Measurements from ENCODE around the gene ZFYVE16.
"Not testable (repeated sequence)": the region's sequence is repeated elsewhere in the genome, so short reads cannot be mapped to it uniquely, and the experiment has no call there.

The ZFYVE16 gene

DNA sequence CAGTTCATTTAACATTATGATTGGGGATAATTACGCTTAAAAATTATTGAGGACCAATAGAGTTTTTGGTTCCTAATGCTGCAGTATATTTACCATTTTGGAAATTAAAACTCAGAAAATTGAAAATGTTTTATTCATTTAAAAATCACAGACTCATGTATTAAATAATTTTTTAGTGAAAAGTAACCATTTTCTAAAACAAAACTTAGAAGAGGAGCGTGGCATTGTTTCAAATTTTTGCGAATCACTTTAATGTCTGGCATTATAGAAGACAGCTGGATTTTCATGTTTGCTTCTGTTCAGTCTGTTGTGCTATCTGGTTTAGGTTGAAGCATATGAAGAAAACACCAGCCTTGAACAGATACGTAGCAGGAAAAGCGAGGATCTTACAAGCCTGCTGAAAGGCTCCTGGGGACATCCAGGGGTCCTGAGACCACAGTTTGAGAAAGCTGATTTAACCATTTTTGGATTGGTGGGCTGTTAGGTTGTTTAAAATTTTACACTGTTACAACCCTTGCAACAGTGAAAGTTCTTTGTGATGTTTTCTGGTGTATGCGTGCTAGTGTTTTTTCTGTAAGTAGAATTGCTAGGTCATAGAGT is 1.6 kb downstream of the ZFYVE16 start:
- DNase-seq, result peak in 5 of 51 donors; percentile 1 to 45 (median 12)

DNA sequence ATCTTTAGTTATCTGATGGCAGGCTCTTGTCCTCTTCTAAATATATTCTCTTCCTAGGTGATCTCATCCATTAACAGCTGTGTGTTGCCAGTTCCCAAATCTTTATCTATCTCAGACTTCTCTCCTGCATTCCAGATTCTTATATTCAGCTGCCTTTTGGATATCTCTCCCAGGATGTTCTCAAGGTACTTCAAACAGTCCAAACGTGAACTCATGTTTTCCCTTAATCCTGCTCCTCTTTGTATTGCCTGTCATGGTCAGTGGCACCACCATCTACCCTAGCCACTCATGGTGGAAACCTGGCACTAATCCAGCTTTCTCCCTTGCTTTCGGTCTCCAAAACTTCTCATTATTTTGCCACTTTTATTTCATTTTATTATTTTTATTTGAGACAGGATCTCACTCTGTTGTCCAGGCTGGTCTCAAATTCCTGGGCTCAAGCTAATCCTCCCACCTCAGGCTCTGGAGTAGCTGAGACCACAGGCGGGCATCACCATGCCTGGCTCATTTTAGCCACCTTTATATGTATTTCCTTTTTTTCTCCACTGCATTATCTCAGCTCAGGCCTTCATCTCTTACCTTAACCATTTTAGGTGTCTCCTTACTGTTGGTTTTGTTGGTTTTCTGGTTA is 3.8 kb downstream of the ZFYVE16 start:
- DNase-seq, result no peak

DNA sequence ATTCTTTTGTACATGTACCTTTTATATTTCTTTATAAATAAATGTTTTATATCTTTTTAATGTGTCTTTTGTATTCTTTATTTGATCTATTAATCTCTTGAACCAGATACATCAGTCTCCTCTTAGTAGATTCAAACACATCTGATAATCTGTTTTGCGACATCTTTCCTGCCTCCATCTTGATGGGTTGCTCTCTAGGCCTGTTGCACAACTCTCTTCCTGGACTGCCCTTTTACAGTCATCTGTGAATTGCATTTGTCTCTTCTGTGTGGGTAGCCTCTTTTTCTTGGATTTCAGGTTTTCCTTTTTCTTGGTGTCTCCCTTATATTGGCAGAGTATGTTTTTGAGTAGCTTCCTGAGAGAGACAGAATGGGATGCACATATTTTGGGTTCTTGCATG is 6.2 kb downstream of the ZFYVE16 start:
- no peak for DNase-seq

DNA sequence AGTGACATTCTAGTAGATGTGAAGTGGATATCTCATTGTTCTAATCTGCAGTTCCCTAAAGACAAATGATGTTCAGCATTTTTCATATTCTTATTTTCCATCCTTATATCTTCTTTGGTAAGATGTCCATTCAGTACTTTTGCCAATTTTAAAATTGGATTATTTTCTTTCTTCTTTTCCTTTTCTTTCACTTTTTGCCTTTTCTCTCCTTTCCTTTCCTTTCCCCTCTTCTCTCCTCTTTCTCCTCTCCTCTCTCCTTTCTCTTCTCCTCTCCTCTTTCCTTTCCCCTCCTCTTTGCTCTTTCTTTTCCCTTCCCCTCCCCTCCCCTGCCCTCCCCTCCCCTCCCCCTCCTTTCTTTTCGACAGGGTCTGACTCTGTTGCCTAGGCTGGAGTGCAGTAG is 10.1 kb downstream of the ZFYVE16 start:
- no peak for DNase-seq

DNA sequence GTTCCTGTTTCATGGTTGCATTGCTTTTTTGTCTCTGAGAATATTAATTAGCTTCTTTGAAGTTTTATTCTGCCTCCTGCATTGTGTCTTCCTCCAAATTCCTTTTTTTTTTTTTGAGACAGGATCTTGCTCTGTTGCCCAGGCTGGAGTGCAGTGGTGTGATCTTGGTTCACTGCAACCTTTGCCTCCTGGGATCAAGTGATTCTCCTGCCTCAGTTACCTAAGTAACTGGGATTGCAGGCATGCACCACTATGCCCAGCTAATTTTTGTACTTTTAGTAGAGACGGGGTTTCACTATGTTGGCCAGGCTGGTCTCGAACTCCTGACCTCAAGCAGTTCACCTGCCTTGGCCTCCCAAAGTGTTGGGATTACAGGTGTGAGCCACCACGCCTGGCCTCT is 16.5 kb downstream of the ZFYVE16 start:
- not testable (repeated sequence) for DNase-seq

DNA sequence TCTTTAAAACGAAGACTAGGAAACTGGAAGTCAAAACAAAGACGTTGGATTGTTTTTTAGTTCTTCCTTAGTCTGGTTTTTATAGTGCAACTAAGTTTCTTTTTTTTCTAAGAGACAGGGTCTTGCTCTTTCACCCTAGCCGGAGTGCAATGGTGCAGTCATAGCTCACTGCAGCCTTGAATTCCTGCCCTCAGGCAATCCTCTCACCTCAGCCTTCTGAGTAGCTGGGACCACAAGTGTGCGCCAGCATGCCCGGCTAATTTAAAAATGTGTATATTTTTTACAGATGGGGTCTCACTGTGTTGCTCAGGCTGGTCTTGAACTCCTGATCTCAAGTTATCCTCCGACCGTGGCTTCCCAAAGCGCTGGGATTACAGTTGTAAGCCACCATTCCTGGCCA is 27.6 kb downstream of the ZFYVE16 start:
- no peak for DNase-seq

DNA sequence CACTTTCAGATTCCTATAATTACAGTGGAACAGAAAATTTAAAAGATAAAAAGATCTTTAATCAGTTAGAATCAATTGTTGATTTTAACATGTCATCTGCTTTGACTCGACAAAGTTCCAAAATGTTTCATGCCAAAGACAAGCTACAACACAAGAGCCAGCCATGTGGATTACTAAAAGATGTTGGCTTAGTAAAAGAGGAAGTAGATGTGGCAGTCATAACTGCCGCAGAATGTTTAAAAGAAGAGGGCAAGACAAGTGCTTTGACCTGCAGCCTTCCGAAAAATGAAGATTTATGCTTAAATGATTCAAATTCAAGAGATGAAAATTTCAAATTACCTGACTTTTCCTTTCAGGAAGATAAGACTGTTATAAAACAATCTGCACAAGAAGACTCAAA is 29.5 kb downstream of the ZFYVE16 start:
- no peak for DNase-seq

DNA sequence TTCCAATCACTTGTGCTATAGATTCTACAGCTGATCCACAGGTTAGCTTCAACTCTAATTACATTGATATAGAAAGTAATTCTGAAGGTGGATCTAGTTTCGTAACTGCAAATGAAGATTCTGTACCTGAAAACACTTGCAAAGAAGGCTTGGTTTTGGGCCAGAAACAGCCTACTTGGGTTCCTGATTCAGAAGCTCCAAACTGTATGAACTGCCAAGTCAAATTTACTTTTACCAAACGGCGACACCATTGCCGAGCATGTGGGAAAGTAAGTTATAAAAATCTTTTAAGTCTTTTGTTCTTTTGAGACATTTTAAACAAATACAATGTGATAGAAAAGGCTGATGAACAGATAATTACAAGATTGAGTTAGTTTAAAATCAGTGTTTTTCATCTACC is 30.9 kb downstream of the ZFYVE16 start:
- no peak for DNase-seq

DNA sequence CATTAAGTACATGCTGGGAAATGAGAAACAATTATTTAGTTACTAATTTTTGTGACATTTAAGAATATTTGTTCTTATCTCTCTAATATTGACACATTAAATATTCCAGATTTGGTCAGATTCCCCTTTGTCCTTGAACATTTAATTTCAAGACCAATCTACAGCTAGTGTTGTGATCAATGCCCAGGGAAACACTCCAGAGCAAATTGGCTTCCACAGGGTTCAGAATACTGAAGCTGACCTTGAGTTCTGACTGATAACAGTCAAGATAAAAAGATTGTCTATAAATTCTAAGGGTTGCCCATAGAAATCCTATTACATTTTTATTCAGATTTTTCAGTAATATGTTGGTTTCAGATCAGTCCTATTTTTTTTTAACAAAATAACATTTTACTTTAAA is 31.3 kb downstream of the ZFYVE16 start:
- no peak for DNase-seq

DNA sequence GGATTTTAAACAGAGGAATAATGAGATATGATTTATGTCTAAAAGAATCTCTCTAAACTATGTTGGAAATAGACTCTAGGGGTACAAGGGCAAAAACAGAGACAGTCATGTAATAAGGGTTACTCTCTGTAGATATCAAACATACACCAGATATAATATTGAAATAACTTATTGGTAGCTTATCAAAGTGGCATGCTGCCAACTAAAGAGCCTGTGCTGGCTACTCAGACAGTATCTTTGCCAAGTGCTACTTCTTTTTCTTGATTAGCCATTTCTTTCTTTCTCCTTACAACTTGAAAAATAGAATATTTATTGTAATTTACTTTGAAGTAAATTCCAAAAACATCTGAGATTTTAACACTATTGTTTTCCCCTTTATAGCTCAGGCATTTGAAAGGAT is 34.9 kb downstream of the ZFYVE16 start:
- DNase-seq, result no peak

DNA sequence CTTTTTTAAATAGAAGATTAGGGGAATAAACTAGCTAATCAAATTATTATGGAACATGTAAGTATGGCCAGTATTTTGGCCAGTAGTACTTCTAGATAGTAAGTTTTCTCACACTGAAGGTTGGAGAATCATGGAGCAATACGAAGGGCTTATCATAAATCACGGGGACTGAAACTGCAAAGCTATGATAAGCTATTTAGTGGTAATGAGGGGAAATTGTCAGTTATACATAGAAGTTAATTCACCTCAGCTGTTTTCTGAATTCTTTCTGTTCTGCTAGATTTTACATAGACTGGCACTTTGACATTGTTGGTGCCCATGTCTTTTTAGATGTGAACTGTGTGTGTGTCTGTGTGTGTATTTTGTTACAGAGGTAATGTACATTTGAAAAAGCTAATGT is 45.5 kb downstream of the ZFYVE16 start:
- no peak for DNase-seq

DNA sequence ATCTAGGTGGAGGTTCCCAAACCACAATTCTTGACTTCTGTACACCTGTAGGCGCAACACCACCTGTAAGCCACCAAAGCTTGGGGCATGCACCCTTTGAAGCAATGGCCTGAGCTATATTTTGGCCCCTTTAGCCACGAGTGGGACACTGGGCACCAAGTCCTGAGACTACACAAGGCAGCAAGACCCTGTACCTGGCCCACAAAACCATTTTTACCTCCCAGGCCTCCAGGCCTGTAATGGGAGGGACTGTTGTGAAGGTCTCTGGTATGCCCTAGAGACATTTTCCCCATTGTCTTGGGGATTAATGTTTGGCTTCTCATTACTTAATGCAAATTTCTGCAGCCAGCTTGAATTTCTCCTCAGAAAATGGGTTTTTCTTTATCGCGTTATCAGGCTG is 55.4 kb downstream of the ZFYVE16 start:
- DNase-seq, result no peak

DNA sequence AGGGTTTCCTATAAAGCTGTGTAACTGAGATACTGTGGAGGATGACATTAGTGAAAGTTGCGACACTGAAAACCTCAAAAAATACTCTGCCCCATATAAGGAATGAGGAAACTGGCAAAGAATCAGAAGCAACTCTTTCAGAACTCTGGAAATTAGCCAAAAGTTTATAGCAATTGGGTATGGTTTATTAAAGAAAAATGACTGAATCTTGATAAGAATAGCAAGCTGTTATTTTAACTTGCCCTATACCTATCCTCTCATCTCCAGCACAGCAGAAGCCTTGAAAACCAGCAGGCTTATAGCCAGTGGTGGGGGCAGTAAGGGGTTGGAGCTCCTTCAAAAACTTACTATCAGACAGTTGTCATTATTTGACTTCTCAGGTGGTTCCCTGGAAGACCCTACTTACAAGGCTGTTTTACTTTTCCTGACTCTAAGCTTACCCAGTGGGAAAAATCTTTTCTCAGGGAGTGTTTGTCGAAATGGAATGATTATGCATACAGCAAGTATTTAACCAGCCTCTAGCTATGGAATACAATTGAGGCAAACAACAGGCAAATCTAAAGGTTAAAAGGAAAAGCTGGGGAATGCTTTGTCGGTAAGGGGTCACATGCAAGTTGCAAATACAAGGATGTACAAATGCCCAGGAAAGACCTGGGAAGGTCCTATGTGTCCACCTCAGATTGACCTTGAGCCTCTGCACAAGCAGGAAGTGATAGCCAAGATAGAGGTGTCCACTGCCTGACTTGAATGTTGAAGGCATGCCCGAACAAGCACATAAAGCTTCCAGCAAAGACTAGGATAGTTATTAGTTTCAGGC is 59.0 kb downstream of the ZFYVE16 start:
- no peak for DNase-seq

DNA sequence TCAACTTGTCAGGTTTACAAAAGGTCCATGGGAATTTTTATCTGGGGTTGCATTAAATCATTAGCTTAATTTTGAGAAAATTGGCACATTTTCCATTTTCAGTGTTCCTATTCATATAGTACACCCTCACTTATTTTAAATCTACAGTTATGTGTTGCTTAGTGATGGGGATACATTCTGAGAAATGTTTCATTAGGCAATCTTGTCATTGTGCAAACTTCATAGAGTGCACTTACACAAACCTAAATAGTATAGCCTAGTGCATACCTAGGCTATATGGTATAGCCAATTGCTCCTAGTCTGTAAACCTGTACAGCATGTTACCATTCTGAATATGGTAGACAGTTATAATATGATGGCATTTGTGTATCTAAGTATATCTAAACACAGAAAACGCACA is 60.3 kb downstream of the ZFYVE16 start:
- DNase-seq, result no peak

DNA sequence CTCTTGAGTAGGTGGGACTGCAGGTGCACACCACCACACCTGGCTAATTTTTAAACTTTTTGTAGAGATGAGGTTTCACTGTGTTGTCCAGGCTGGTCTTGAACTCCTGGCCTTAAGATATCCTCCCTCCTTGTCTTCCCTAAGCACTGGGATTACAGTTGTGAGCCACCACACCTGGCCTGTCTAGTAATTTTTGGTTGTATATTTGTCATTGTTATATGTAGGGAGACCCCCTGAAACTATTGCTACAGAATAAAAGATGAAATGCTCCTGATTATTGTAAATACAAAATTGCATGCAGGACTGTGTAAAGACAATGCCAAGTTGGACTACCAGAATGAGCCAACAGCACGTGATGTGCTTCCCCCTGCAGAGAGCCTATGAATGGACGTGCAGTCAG is 62.8 kb downstream of the ZFYVE16 start:
- not testable (repeated sequence) for DNase-seq

DNA sequence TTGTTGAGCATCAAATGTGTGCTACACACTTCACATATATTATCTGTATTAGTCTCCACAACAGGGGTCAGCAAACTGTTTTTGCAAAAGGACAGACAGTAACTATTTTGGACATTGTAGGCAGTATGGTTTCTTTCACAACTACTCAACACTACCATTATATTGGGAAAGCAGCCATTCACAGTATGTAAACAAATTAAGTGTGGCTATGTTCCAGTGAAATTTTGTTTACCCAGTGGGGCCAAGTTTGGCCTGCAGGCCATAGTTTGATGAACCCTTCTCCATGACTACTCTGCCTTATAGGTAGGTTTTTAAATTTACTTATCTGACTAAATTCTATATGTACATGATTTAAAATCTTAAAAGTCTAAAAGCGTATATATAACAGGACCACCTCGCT is 67.1 kb downstream of the ZFYVE16 start:
- DNase-seq, result no peak

DNA sequence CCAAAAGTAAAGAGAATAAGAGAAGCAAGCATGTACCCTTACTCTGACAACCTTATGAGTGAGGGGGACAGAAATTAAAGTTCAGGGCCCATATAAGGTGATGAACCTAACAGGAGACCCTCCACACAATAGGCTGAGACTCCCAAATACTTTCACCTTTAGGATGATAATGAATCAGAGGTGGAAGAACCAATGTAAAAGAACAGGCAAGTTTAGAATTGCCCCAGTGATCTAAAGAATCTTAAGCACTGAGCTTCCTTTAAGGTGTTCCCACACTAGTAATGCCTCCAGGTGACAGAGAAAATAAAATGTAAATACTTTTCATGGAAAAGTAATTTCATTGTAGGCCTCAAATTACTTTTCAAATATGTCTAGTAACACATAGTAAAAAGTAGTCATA is 71.8 kb downstream of the ZFYVE16 start:
- no peak for DNase-seq

DNA sequence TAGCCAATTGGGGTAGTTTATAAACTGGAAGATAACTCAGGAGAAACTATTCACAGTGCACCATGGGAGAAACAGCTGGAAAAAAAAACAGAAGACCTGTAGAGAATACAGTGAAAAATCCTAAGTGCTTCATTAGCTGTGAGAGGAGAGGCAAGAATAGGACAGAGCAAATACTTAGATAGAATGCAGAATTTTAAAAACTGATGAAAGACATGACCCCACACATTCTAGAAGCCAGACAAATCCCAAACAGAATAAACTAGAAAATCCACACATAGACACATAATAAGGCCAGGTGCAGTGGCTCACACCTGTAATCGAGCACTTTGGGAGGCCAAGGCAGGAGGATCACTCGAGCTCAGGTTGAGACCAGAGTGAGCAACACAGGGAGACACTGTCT is 72.5 kb downstream of the ZFYVE16 start:
- DNase-seq, result no peak

DNA sequence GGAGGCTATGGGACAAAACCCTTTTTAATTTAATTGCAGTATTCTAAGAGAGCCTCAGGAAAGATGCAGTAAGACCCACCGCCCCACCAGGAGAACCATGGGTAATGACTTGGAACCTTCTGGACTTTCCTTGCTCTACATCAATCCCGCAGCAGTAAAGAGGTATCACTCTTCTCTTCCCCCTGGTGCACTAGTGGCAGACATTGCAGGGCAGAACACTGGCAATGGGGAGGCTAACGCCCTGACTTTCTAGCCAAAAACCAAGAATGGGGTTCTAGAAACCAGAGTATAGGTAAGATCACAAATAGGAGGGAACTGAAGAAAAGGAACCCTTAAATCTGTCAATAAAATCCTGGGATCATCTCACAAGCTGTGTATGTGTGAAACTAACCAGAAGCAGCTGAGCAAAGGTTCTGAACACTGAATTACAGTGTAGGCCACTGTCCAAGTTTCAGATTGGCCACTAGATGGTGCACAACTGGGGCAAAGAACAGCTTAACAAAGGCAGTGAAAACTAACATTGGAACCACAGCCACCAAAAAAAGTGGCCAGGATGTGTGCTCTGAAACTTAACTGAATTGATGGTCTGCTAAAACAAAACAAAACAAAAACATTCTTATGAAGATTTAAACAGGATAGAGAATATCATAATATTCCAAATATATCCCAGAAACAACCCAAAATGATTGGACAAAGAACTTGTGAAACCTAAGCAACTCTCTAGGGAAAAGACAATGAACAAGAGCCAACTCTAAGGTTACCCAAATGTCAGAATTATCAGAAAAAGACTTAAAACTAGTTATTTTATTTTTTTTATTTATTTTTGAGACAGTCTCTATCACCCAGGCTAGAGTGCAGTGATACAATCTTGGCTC is 73.4 kb downstream of the ZFYVE16 start:
- DNase-seq, result peak in 5 of 51 donors; percentile 1 to 12 (median 2)

DNA sequence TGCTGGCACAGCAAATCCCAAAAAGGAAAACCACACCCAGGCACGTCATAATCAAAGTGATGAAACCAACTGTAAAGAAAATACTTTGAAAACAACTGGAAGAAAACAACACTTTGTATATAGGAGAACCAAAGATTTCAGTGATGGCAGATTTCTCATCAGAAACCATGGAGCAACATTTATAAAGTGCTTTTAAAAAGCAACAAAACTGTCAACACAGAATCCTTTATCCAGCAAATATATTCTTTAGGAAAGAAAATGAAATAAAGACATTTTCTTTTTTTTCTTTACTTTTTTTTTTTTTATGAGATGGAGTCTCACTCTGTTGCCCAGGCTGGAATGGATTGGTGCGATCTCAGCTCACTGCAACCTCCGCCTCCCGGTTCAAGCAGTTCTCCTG is 74.7 kb downstream of the ZFYVE16 start:
- DNase-seq, result no peak

DNA sequence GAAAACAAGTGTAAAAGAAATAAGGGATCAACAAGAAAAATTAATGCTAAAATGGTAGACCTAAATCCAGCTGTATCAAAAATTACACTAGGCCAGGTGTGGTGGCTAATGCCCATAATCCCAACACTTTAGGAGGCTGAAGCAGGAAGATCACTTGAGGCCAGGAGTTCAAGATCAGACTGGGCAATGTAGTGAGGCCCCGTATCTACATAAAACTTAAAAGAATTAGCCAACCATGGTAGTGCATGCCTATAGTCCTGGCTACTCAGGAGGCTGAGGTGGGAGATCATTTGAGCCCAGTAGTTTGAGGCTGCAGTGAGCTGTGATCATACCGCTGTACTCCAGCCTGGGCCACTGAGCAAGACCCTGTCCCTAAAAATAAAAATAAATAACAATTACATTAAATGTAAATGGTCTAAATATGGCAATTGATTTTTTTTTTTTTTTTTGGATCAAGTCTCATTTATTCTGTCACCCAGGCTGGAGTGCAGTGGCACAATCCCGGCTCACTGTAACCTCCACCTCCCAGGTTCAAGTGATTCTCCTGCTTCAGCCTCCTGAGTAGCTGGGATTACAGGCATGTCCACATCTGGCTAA is 75.9 kb downstream of the ZFYVE16 start:
- DNase-seq, result no peak

DNA sequence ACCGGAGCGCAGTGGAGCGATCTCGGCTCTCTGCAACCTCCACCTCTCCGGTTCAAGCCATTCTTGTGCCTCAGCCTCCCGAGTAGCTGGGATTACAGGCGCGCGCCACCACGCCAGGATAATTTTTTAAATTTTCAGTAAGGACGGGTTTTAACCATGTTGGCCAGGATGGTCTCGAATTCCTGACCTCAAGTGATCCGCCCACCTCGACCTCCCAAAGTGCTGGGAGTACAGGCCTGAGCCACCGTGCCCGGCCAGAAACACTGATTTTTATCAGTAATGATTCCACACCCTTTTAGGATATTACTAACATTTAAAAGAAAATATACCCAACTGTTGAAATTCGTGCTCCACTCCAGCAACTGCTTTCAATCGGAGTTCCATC is 79.6 kb downstream of the ZFYVE16 start:
- DNase-seq, result peak in 2 of 51 donors; percentile 17 to 39

All from hypothalamus (tissue), 51 donors.